GM19025 (cell line): Measurements from ENCODE around the gene CD93.

Experiments
- ATAC-seq: cut with Tn5 transposase; IDR thresholded peaks from one replicate; pipeline ENCODE4 v1.9.1; 2021; ENCODE audit warnings: mild to moderate bottlenecking, low read depth, moderate library complexity; ENCODE audit not compliant: unreplicated experiment

Gene CD93

DNA sequence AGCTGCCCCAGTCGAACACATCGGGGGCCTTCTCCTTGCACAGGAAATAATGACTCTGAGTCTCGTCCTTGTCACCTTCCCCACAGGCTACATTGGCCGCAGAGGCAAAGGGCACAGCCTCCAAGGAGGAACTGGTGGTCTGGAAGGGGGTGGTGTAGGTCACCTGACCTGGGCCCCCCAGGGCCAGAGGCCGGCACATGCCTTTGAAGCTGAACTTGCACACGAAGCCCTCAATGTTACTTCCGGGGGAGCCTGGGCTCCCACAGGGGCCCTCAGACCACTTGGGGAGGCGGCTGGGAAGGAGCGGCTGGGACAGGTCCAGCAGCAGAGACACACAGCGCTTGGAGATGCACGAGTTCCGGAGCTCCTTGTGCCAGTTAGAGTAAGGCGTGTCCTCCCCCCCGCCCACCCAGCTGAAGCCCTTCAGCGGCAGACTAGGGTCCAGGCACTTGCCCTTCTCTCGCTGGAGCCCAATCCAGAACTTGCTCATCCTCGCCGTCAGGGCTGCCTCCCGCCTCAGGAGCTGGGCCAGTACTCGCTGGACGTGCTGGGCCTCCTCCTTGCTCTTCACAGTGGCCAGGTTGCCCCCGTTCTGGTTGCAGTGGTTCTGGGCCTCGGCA, 578 bp downstream of the CD93 start:
- ATAC-seq = no peak

GRCh38 chr20:23084845-23085365, 1.2 kb downstream of the CD93 start:
- no peak for ATAC-seq

DNA sequence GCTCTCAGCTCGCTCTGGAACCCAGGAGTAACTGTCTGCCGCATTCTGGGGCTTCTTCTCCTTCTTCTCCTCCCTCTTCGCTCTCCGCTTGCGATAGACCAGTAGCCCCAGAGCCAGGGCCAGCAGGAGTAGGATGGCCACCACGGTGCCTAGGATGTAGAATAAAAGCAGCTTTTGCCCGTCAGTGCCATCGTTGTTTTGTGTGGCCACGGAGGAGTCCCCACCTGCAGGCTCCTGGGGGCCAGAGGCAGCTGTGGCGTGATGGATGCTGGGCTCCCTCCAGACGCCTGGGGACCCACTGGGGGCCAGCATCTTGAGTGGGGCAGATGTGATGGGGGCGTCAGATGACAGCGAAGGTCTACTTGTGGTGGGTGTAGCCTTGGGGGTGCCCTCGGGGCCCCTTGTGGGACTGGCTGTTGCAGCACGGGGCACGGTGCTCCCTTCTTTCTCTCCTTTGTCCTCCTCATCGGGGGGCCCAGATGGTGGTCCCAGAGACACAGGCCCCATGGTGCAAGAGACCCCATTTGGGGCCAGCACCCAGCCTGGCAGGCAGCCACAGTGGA, 1.8 kb downstream of the CD93 start:
- no peak for ATAC-seq

GRCh38 chr20:23083553-23084220, 2.4 kb downstream of the CD93 start:
- no peak for ATAC-seq

GRCh38 chr20:23082846-23083552, 3.1 kb downstream of the CD93 start:
- ATAC-seq = no peak

DNA sequence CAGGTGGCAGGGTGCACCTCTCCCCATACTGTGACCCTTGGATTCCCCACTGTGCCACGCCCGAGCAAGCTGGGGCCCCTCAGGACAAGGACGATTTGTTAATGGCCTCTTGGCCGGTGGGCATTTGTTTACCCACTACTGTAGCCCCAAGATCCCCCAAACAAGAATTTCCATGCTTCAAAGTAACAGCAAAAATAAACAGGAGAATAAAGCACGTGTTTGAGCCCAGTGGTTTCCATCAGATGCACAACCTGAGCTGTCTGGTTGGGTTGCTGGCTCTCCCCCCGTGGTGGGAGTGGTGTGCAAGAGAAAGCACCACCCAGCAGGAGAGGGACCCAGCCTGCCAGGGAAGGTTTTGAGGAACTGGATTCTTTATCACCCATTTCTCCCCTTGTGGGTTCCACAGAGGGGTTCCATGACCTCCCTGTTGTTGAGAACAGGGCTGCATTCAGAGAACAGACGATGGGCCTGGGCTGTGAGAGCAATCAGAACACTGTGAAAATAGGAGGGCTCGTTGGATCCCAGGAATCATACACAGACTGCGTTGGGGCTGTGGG, 4.8 kb downstream of the CD93 start:
- no peak for ATAC-seq

GRCh38 chr20:23080521-23080920, 5.6 kb downstream of the CD93 start:
- ATAC-seq = no peak

- ATAC-seq = no peak
These were observed 6.2 kb downstream of the CD93 start for GRCh38 chr20:23079926-23080325.

- no peak for ATAC-seq
These were observed 7.1 kb downstream of the CD93 start for GRCh38 chr20:23079016-23079351.

GRCh38 chr20:23078351-23079015, 7.6 kb downstream of the CD93 start:
- ATAC-seq = no peak

DNA sequence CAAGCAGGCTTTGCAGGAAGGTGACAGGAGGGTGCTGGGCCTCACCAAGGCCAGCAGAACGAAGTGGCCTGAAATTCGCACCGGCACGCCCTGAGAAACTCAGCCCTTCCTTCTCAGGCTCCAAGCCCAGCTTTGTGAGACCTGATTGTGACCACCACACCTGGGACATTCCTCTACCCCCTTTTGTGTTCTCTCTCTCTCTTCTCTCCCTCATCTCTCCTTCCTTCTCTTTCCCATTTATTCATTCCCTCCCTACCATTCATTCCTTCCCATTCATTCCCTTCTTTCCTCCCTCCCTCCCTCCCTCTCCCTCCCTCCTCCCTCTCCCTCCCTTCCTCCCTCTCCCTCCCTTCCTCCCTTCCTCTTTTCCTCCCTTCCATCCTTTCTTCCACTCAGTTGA, 8.8 kb downstream of the CD93 start:
- ATAC-seq = no peak

DNA sequence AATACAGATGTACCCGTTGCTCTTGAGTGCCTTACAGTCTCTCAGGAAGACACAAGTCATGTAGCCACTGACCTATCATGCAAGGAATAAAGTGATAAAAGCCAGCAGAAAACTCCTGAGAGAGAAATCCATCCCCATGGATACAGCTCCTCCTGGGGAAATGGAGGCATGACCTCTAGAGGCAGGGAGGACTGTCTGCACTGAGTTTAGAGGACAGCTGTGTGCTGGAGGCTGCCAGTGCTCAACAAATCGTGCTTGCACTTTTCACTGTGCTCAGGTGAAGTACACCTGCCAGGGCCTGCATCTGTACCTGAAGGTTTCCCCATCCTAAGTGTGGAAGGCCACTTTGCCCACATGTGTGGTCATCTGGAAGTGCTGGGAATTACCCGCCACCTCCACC, 12.1 kb downstream of the CD93 start:
- ATAC-seq = no peak

GRCh38 chr20:23072892-23073586, 13.1 kb downstream of the CD93 start:
- ATAC-seq = no peak

DNA sequence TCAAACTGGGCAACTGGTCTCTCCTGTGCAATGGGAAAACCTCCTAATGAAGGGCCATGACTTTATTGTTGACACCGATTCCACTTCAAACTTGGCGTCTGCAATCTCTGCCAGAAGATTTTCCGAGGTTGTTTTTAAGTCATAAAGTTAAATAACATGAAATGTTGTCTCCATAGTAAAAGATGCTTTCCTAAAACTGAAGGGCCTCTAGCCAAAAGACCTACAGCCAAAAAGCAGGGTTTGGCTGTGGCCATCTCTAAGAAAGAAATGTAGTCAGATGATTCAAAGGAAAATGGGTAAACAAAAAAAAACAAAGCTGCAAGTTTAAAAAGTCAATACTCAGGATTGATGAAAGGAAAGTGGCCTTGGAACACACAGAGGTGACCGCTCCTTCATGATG, 14.1 kb downstream of the CD93 start:
- no peak for ATAC-seq

GRCh38 chr20:23071398-23071797, 14.7 kb downstream of the CD93 start:
- no peak for ATAC-seq

DNA sequence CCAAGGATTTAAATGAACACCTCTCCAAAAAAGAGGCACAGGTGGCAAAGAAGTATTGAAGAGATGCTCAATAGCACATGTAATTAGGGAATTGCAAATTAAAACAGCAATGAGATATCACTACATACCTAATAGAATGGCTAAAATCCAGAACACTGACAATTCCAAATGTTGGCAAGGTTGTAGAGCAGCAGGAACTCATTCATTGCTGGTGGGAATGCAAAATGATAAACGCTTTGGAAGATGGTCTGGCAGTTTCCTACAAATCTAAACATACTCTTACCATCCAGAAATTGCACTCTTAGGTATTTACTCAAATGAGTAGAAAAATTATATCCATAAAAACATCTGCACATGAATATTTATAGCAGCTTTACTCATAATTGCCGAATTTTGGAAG, 17.0 kb downstream of the CD93 start:
- ATAC-seq = no peak

DNA sequence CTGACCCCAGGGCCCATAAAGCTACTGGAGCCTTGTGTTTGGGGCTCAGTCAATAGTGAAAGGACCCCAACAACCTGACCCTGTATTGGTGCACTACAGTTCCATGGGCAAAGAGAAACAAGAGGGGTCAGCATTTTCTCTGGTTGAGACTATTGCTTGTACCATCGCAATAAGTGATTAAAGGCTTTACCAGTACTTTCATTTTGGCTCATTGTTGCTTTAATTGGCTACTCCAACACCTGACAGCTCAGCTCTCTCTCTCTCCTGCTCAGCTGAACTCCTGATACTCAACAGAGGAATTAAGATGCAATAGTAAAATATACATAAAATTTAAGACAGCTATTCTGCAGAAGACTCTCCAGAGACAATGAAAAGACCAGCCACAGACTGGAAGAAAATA, 17.8 kb downstream of the CD93 start:
- no peak for ATAC-seq

- ATAC-seq = no peak
These were observed 19.4 kb downstream of the CD93 start for GRCh38 chr20:23066772-23067171.

DNA sequence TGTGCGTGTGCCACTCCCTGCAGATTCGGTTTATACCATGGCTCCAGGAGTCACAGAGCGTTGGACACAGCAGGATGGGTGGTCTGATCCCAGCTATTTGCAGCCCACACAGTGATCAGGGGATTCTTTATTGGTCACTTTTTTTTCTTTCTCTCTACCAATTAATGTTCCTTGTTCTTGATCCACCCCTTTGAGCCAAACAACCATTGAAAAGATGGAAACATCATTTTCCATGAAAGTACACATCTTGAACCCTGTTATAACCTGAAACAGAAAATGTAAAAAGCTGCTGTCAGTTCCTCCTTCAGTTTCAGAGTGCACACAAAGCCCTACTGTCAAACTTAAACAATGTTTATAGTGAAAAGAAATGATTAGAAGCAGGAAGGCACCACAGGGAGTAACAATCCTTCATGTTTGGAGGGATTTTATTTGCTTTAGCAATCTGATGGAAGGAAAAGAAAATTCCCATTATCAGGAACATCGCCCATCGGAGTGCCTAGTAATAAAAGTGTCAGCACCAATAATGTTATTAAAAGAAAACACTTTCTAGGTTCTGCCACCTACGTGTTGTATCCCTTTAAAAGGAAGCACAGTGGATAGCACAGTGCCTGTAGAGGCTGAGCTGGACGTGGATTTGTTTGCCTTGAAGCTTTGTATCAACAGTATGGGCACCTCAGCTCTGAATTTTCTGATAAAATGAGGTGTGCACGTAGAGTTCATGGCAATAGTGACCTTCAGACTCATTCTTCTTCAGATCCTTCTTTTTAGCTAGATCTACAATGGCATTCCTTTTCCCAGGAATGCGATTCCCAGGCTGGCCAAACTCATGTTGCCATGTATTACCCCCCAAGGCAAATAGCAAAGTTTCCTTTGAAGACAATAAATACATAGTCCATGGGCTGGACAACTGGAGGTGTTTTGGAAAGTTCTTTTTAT, 20.6 kb downstream of the CD93 start:
- no peak for ATAC-seq
